Gastroesophageal sphincter (tissue), 3 donors: ENCODE data around the gene ADAMTSL2.

Experiments
- CTCF ChIP-seq, 4 experiments: fragments of 200-600 bp in 2 of 4; fragments of 450-650 bp in 2 of 4; sonication (generic) in 1 of 4; IDR thresholded peaks; one replicate each; pipeline ENCODE4 v1.5.1; 2017 to 2019; ENCODE audit warnings: antibody characterized with exemption in 4 of 4, mild to moderate bottlenecking in 2 of 4, moderate library complexity in 2 of 4
- EP300 ChIP-seq: sonication (generic); formaldehyde crosslinking; IDR thresholded peaks from one replicate; pipeline ENCODE4 v1.6.1; 2017; ENCODE audit warnings: antibody characterized with exemption, mild to moderate bottlenecking

DNA sequence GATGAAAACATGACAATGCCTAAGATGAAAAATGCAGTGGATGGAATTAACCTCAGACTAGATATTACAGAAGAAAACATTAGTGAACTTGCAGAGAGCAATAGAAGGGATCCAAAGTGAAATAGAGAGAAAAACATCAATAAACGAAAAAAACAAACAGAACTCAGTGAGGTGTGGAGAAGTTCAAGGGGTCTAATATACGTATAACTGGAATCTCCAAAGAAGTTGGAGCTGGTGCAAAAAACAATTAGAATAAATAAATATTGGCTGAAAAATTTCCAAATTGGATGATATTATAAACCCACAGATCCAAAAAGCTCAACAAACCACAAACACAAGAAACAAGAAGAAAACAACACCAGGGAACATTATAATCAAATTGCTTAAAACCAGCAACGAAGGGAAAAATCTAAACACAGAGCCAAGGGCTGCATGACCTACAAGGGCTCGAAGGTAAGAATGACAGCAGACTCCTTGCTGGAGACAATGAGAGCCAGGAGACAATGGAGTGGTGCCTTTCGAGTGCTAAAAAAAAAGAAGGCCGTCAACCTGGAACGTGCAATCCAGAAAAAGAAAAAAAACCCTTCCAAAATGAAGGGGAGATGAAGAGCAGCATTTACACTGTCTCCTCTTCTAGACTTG lies 62.9 kb downstream of the ADAMTSL2 start:
- TF ChIP-seq CTCF (IDR thresholded peaks at IDR 0.05) (no peak), EP300 (no peak)
